H9 (cell line): Measurements from ENCODE around the gene ZCCHC13. TPM values are rescaled to one million over a fixed set of nuclear protein-coding genes. Genes with fewer than 3 reads are reported as not detected.

Experiments used
- DNase-seq: peaks from one replicate; pipeline ENCODE4 v3.0.0-alpha.2; 2017
- H2AFZ ChIP-seq: one replicate; pipeline ENCODE4 v1.6.1; 2013; ENCODE audit warnings: mild to moderate bottlenecking, low read length, control low read depth, moderate library complexity
- H2AK5ac ChIP-seq: 2 replicates; pipeline ENCODE4 v1.6.1; 2013; ENCODE audit warnings: low read length, control low read depth, mixed read lengths; ENCODE audit not compliant: insufficient read length
- H2BK120ac ChIP-seq: one replicate; pipeline ENCODE4 v1.6.1; 2013; ENCODE audit warnings: low read depth, mild to moderate bottlenecking, low read length, control low read depth, inconsistent platforms; ENCODE audit not compliant: poor library complexity, severe bottlenecking
- H2BK12ac ChIP-seq: 2 replicates; pipeline ENCODE4 v1.6.1; 2013; ENCODE audit warnings: low read length, control low read depth, mixed read lengths, low read depth; ENCODE audit not compliant: insufficient read length
- H2BK15ac ChIP-seq: 2 replicates; pipeline ENCODE4 v1.6.1; 2013; ENCODE audit warnings: low read depth, low read length, control low read depth
- H2BK20ac ChIP-seq: one replicate; pipeline ENCODE4 v1.6.1; 2013; ENCODE audit warnings: low read depth, mild to moderate bottlenecking, low read length, control low read depth, inconsistent platforms; ENCODE audit not compliant: poor library complexity, severe bottlenecking
- H2BK5ac ChIP-seq: 2 replicates; pipeline ENCODE4 v1.6.1; 2013; ENCODE audit warnings: low read length, control low read depth, mixed read lengths; ENCODE audit not compliant: insufficient read length
- H3K14ac ChIP-seq: 2 replicates; pipeline ENCODE4 v1.6.1; 2013; ENCODE audit warnings: low read length, control low read depth; ENCODE audit not compliant: insufficient read depth
- H3K18ac ChIP-seq: 2 replicates; pipeline ENCODE4 v1.6.1; 2013; ENCODE audit warnings: low read depth, mild to moderate bottlenecking, mixed read lengths, low read length, control low read depth; ENCODE audit not compliant: insufficient read length
- H3K23ac ChIP-seq: 2 replicates; pipeline ENCODE4 v1.6.1; 2013; ENCODE audit warnings: low read length, control low read depth, mixed read lengths, low read depth; ENCODE audit not compliant: insufficient read length
- H3K23me2 ChIP-seq: 2 replicates; pipeline ENCODE4 v1.6.1; 2013; ENCODE audit warnings: low read depth, mild to moderate bottlenecking, mixed read lengths, low read length, control low read depth; ENCODE audit not compliant: insufficient read length, poor library complexity, severe bottlenecking
- H3K27ac ChIP-seq: 2 replicates; pipeline ENCODE4 v1.5.1; 2013; ENCODE audit warnings: low read length, control low read depth, mixed read lengths, low read depth; ENCODE audit not compliant: insufficient read length
- H3K27me3 ChIP-seq: 2 replicates; pipeline ENCODE4 v1.6.1; 2013; ENCODE audit warnings: low read length, control low read depth, inconsistent platforms; ENCODE audit not compliant: insufficient read depth
- H3K4ac ChIP-seq: 2 replicates; pipeline ENCODE4 v1.6.1; 2013; ENCODE audit warnings: low read depth, mild to moderate bottlenecking, control low read depth, inconsistent platforms, low read length, moderate library complexity
- H3K4me1 ChIP-seq: 2 replicates; pipeline ENCODE4 v1.6.1; 2013; ENCODE audit warnings: low read length, control low read depth, inconsistent platforms; ENCODE audit not compliant: insufficient read depth
- H3K4me2 ChIP-seq: 2 replicates; pipeline ENCODE4 v1.6.1; 2013; ENCODE audit warnings: low read length, control low read depth, mixed read lengths; ENCODE audit not compliant: insufficient read length, insufficient read depth
- H3K56ac ChIP-seq: 2 replicates; pipeline ENCODE4 v1.6.1; 2013; ENCODE audit warnings: low read depth, mild to moderate bottlenecking, mixed read lengths, low read length, control low read depth; ENCODE audit not compliant: insufficient read length
- H3K79me1 ChIP-seq: 2 replicates; pipeline ENCODE4 v1.6.1; 2013; ENCODE audit warnings: low read depth, mild to moderate bottlenecking, moderate library complexity, low read length, control low read depth, inconsistent platforms; ENCODE audit not compliant: insufficient read depth, poor library complexity, severe bottlenecking
- H3K79me2 ChIP-seq: 2 replicates; pipeline ENCODE4 v1.6.1; 2013; ENCODE audit warnings: low read length, control low read depth, inconsistent platforms; ENCODE audit not compliant: insufficient read depth
- H3K9ac ChIP-seq: 2 replicates; pipeline ENCODE4 v1.6.1; 2013; ENCODE audit warnings: low read length, control low read depth, mixed read lengths; ENCODE audit not compliant: insufficient read length; ENCODE audit errors: extremely low read depth
- H3K9me3 ChIP-seq: one replicate; pipeline ENCODE4 v1.6.1; 2013; ENCODE audit warnings: low read depth, low read length, inconsistent platforms; ENCODE audit not compliant: control insufficient read depth
- H3T11ph ChIP-seq: one replicate; pipeline ENCODE4 v1.6.1; 2013; ENCODE audit warnings: mild to moderate bottlenecking, low read length, control low read depth, inconsistent platforms
- H4K20me1 ChIP-seq: one replicate; pipeline ENCODE4 v1.6.1; 2013; ENCODE audit not compliant: control insufficient read depth, insufficient read length, insufficient read depth
- H4K5ac ChIP-seq: 2 replicates; pipeline ENCODE4 v1.6.1; 2013; ENCODE audit warnings: low read depth, mild to moderate bottlenecking, mixed read lengths, low read length, control low read depth; ENCODE audit not compliant: insufficient read length
- H4K8ac ChIP-seq: replicated peaks from 2 replicates; pipeline ENCODE4 v1.6.1; 2013; ENCODE audit warnings: low read length, control low read depth, mixed read lengths, low read depth; ENCODE audit not compliant: insufficient read length
- H4K91ac ChIP-seq: 2 replicates; pipeline ENCODE4 v1.6.1; 2013; ENCODE audit warnings: low read depth, mild to moderate bottlenecking, moderate library complexity, mixed read lengths, low read length, control low read depth; ENCODE audit not compliant: insufficient read length
- H3K27ac Mint-ChIP-seq, 3 experiments: 2 replicates in 2 of 3; 3 replicates in 1 of 3; pipeline ENCODE4 v1.8.0; 2020 to 2021; ENCODE audit warnings: mixed read lengths in 3 of 3, mild to moderate bottlenecking in 1 of 3, moderate library complexity in 1 of 3
- H3K27me3 Mint-ChIP-seq: 2 replicates; pipeline ENCODE4 v1.8.0; 2021; ENCODE audit warnings: low read depth, mild to moderate bottlenecking, moderate library complexity, mixed read lengths
- H3K36me3 Mint-ChIP-seq, 3 experiments: 2 replicates in 2 of 3; 3 replicates in 1 of 3; pipeline ENCODE4 v1.8.0; 2020 to 2021; ENCODE audit warnings: low read depth in 3 of 3, mixed read lengths in 3 of 3; ENCODE audit not compliant: insufficient read depth in 1 of 3
- H3K4me1 Mint-ChIP-seq, 2 experiments: 2 replicates each; pipeline ENCODE4 v1.8.0; 2020; ENCODE audit warnings: mixed read lengths in 2 of 2
- H3K4me3 Mint-ChIP-seq, 2 experiments: 2 replicates in 1 of 2; 3 replicates in 1 of 2; pipeline ENCODE4 v1.8.0; 2020 to 2021; ENCODE audit warnings: mild to moderate bottlenecking in 2 of 2, mixed read lengths in 2 of 2, moderate library complexity in 1 of 2
- H3K9me3 Mint-ChIP-seq, 2 experiments: 2 replicates in 1 of 2; 3 replicates in 1 of 2; pipeline ENCODE4 v1.8.0; 2020; ENCODE audit warnings: mild to moderate bottlenecking in 2 of 2, mixed read lengths in 2 of 2, moderate library complexity in 1 of 2
- CTCF ChIP-seq: fragments of 200-600 bp; sonication (generic); conservative IDR thresholded peaks from 3 replicates; pipeline ENCODE4 v1.8.0; 2021; ENCODE audit warnings: antibody characterized with exemption, mild to moderate bottlenecking
- WGBS: extraction: QIAGEN DNeasy Blood & Tissue Kit; methylation state at CpG from one replicate; pipeline ENCODE4 v1.1.7; 2013; ENCODE audit warnings: missing lambda C conversion rate, low lambda C conversion rate, mixed read lengths; ENCODE audit not compliant: insufficient read length; ENCODE audit errors: extremely low coverage; 5-methylcytosine and 5-hydroxymethylcytosine counted together
- total RNA-seq: library from RNA; stranded (reverse); gene quantifications from 2 replicates; pipeline ENCODE4 v1.2.1, GENCODE V29; 2021

The ZCCHC13 gene
- total RNA-seq, 1 experiment from 2014 or later: not detected

- Histone ChIP-seq H3K79me2 (no peaks in the 10 kb centered on the region), H3K14ac (no peak overlapping the region), H4K20me1 (no peaks in the 10 kb centered on the region), H3K9me3 (no peaks in the 10 kb centered on the region), H3K23me2 (no peaks in the 10 kb centered on the region), H2BK20ac (no peak overlapping the region), H3T11ph (no peak overlapping the region), H3K27me3 (no peaks in the 10 kb centered on the region), H3K56ac (no peak overlapping the region), H4K5ac (no peak overlapping the region), H3K9ac (no peak overlapping the region), H3K4ac (no peak overlapping the region), H3K27ac (no peak overlapping the region), H3K23ac (no peak overlapping the region), H3K18ac (no peak overlapping the region), H3K4me1 (no peaks in the 10 kb centered on the region), H4K91ac (no peak overlapping the region), H2BK5ac (no peak overlapping the region), H2AK5ac (no peak overlapping the region), H2BK15ac (no peak overlapping the region), H2AFZ (no peak overlapping the region), H2BK12ac (no peak overlapping the region), H3K4me2 (no peak overlapping the region), H2BK120ac (no peak overlapping the region), H3K79me1 (no peaks in the 10 kb centered on the region), H4K8ac (no peak overlapping the region)
- Mint-ChIP-seq H3K36me3 (peaks cover 14 to 28% (median 18%) of the 10 kb centered on the region in 3 experiments), H3K27ac (peak overlapping the region in 2 of 3 experiments; percentile 2 to 65; a peak in 5 of 7 replicates), H3K27me3 (no peaks in the 10 kb centered on the region), H3K9me3 (peaks cover 21 to 29% of the 10 kb centered on the region in 2 experiments), H3K4me3 (no peak overlapping the region), H3K4me1 (peaks cover 20 to 30% of the 10 kb centered on the region in 2 experiments)
- WGBS: no CpG with 5 or more reads among the region's 3 CpGs
- peak; percentile 90 for TF ChIP-seq CTCF
- peak; percentile 85 for DNase-seq
Measured at GRCh38 chrX:74343343-74344279, 39.6 kb downstream of the ZCCHC13 start.
